SK-N-SH treated with all-trans-retinoic acid at 6 μM for 48 hours (cell line): ENCODE results near the gene CETN1.

Source experiments
- ARNTL ChIP-seq: fragments of 450-650 bp; formaldehyde crosslinking; IDR thresholded peaks from 2 replicates; pipeline ENCODE4 v1.5.0; 2020; ENCODE audit warnings: low read depth, mild to moderate bottlenecking, moderate library complexity, borderline replicate concordance
- ESRRG ChIP-seq: fragments of 250-450 bp; sonication (Bioruptor Pico); IDR thresholded peaks from 2 replicates; pipeline ENCODE4 v1.6.1; 2021; ENCODE audit warnings: mild to moderate bottlenecking
- GLIS3 ChIP-seq: fragments of 250-450 bp; sonication (Bioruptor Pico); IDR thresholded peaks from 2 replicates; pipeline ENCODE4 v1.5.0; 2020; ENCODE audit warnings: mild to moderate bottlenecking, moderate library complexity
- ISL1 ChIP-seq: fragments of 250-450 bp; sonication (Bioruptor Pico); IDR thresholded peaks from 2 replicates; pipeline ENCODE4 v2.1.2; 2022; ENCODE audit warnings: mild to moderate bottlenecking, moderate library complexity
- POU6F1 ChIP-seq: fragments of 250-450 bp; sonication (Bioruptor Pico); IDR thresholded peaks from 2 replicates; pipeline ENCODE4 v1.8.0; 2021; ENCODE audit warnings: low read depth, mild to moderate bottlenecking, moderate library complexity, borderline replicate concordance
- RARB ChIP-seq: fragments of 250-450 bp; sonication (Bioruptor Pico); IDR thresholded peaks from 2 replicates; pipeline ENCODE4 v1.8.0; 2021; ENCODE audit warnings: mild to moderate bottlenecking, moderate library complexity
- SNAI2 ChIP-seq: fragments of 250-450 bp; sonication (Bioruptor Pico); IDR thresholded peaks from 2 replicates; pipeline ENCODE4 v1.5.0; 2020; ENCODE audit warnings: mild to moderate bottlenecking, moderate library complexity
- TSHZ2 ChIP-seq: fragments of 250-450 bp; sonication (Bioruptor Pico); IDR thresholded peaks from 2 replicates; pipeline ENCODE4 v1.5.0; 2020; ENCODE audit warnings: mild to moderate bottlenecking, moderate library complexity
- ZFP3 ChIP-seq: fragments of 250-450 bp; sonication (Bioruptor Pico); IDR thresholded peaks from 2 replicates; pipeline ENCODE4 v1.5.0; 2020; ENCODE audit warnings: mild to moderate bottlenecking, moderate library complexity
- ZFP30 ChIP-seq: fragments of 450-650 bp; formaldehyde crosslinking; IDR thresholded peaks from 2 replicates; pipeline ENCODE4 v1.5.0; 2022; ENCODE audit warnings: mild to moderate bottlenecking, moderate library complexity
- ZNF565 ChIP-seq: fragments of 450-650 bp; formaldehyde crosslinking; conservative IDR thresholded peaks from 2 replicates; pipeline ENCODE4 v1.5.0; 2020; ENCODE audit warnings: low read depth, mild to moderate bottlenecking, moderate library complexity
- ZNF8 ChIP-seq: fragments of 450-650 bp; formaldehyde crosslinking; IDR thresholded peaks from 2 replicates; pipeline ENCODE4 v1.5.0; 2020; ENCODE audit warnings: mild to moderate bottlenecking, moderate library complexity
- TF ChIP-seq, protein P1 (sequence below): fragments of 250-450 bp; sonication (Bioruptor Pico); IDR thresholded peaks from 2 replicates; pipeline ENCODE4 v1.8.0; 2020; ENCODE audit warnings: mild to moderate bottlenecking, moderate library complexity, borderline replicate concordance
- TF ChIP-seq, protein P2 (sequence below): fragments of 250-450 bp; sonication (Bioruptor Pico); IDR thresholded peaks from 2 replicates; pipeline ENCODE4 v1.5.1; 2020; ENCODE audit warnings: low read depth, mild to moderate bottlenecking, moderate library complexity

DNA sequence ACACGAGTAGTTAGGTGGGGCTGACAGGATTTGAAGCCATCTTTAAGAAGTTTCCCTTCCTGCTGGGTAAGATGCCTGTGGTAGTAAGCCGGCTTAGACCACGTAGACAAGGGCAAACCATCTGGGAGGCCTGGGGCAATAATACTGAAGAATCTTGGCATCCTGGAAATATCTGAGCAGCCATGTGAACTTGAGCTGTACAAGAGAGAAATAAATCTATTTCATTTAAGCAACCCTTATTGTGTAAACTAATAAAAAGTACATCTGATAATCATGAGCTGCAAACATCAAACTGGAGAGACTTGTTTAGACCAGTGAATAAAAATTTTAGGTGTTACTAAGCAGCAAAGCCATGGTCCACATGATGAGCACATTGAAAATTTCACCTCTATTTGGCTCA, 11.4 kb upstream of the CETN1 start:
- TF ChIP-seq, protein P1, sequence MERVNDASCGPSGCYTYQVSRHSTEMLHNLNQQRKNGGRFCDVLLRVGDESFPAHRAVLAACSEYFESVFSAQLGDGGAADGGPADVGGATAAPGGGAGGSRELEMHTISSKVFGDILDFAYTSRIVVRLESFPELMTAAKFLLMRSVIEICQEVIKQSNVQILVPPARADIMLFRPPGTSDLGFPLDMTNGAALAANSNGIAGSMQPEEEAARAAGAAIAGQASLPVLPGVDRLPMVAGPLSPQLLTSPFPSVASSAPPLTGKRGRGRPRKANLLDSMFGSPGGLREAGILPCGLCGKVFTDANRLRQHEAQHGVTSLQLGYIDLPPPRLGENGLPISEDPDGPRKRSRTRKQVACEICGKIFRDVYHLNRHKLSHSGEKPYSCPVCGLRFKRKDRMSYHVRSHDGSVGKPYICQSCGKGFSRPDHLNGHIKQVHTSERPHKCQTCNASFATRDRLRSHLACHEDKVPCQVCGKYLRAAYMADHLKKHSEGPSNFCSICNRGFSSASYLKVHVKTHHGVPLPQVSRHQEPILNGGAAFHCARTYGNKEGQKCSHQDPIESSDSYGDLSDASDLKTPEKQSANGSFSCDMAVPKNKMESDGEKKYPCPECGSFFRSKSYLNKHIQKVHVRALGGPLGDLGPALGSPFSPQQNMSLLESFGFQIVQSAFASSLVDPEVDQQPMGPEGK (CRISPR knock-in tag), result no peak
- TF ChIP-seq ZFP30 (CRISPR knock-in tag), result no peak
- no peak for TF ChIP-seq ZNF8
- no peak for TF ChIP-seq TSHZ2
- TF ChIP-seq ZNF565 (CRISPR knock-in tag), result no peak
- no peak for TF ChIP-seq POU6F1 (CRISPR knock-in tag)
- TF ChIP-seq ARNTL (CRISPR knock-in tag), result no peak
- no peak for TF ChIP-seq GLIS3 (CRISPR knock-in tag)
- no peak for TF ChIP-seq RARB (CRISPR knock-in tag)
- TF ChIP-seq ZFP3 (CRISPR knock-in tag), result no peak
- no peak for TF ChIP-seq ISL1 (CRISPR knock-in tag)
- TF ChIP-seq SNAI2, result no peak
- TF ChIP-seq ESRRG (CRISPR knock-in tag), result no peak
- TF ChIP-seq, protein P2, sequence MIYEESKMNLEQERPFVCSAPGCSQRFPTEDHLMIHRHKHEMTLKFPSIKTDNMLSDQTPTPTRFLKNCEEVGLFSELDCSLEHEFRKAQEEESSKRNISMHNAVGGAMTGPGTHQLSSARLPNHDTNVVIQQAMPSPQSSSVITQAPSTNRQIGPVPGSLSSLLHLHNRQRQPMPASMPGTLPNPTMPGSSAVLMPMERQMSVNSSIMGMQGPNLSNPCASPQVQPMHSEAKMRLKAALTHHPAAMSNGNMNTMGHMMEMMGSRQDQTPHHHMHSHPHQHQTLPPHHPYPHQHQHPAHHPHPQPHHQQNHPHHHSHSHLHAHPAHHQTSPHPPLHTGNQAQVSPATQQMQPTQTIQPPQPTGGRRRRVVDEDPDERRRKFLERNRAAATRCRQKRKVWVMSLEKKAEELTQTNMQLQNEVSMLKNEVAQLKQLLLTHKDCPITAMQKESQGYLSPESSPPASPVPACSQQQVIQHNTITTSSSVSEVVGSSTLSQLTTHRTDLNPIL (CRISPR knock-in tag), result no peak
